HUES48 (cell line): ENCODE measurements around the gene PRDM4.
A peak's percentile ranks its signal among the peaks of the same experiment; 100 is the strongest.
"Not testable (repeated sequence)": the region's sequence is repeated elsewhere in the genome, so short reads cannot be mapped to it uniquely, and the experiment has no call there.

ENCODE experiments used
- H3K27ac ChIP-seq: one replicate; pipeline ENCODE4 v1.7.0; 2013; ENCODE audit warnings: low read depth, low read length, inconsistent platforms
- H3K27me3 ChIP-seq: 2 replicates; pipeline ENCODE4 v1.6.1; 2013; ENCODE audit warnings: mild to moderate bottlenecking, low read length; ENCODE audit not compliant: control insufficient read depth, insufficient read depth
- H3K36me3 ChIP-seq: 2 replicates; pipeline ENCODE4 v1.6.1; 2013; ENCODE audit warnings: low read length; ENCODE audit not compliant: control insufficient read depth, insufficient read depth
- H3K4me1 ChIP-seq: 2 replicates; pipeline ENCODE4 v1.6.1; 2013; ENCODE audit warnings: mild to moderate bottlenecking, low read length; ENCODE audit not compliant: control insufficient read depth, insufficient read depth
- H3K4me3 ChIP-seq: 2 replicates; pipeline ENCODE4 v1.5.1; 2013; ENCODE audit warnings: mild to moderate bottlenecking, low read depth, low read length
- H3K9ac ChIP-seq: 2 replicates; pipeline ENCODE4 v1.6.1; 2013; ENCODE audit warnings: mild to moderate bottlenecking, low read depth, low read length, moderate library complexity
- H3K9me3 ChIP-seq: 2 replicates; pipeline ENCODE4 v1.6.1; 2013; ENCODE audit warnings: low read length; ENCODE audit not compliant: control insufficient read depth, insufficient read depth

Gene PRDM4

DNA sequence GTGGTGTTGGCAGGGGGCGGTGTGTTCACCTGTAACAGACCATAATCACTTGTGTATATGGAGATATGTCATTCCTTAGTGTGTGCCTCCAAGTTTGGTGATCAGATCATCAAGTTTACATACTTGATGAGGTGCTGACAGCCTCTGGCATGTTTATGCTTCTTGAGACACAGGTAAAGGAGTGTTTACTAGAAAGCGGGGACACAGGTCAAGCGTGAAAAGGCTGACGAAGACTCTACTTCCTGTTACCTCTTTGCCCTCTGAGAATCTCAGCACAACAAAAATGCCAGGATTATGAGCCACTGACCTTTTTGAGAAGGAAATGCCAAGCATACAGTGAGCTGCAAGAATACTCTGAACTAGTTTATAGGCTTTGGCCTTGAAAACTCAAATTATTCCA is 29.6 kb downstream of the PRDM4 start:
- Histone ChIP-seq H3K36me3 (peaks cover 35% of the 10 kb centered on the region), H3K27ac (no peak overlapping the region), H3K4me1 (no peaks in the 10 kb centered on the region), H3K9me3 (no peaks in the 10 kb centered on the region), H3K27me3 (no peaks in the 10 kb centered on the region), H3K4me3 (no peak overlapping the region), H3K9ac (no peak overlapping the region)

DNA sequence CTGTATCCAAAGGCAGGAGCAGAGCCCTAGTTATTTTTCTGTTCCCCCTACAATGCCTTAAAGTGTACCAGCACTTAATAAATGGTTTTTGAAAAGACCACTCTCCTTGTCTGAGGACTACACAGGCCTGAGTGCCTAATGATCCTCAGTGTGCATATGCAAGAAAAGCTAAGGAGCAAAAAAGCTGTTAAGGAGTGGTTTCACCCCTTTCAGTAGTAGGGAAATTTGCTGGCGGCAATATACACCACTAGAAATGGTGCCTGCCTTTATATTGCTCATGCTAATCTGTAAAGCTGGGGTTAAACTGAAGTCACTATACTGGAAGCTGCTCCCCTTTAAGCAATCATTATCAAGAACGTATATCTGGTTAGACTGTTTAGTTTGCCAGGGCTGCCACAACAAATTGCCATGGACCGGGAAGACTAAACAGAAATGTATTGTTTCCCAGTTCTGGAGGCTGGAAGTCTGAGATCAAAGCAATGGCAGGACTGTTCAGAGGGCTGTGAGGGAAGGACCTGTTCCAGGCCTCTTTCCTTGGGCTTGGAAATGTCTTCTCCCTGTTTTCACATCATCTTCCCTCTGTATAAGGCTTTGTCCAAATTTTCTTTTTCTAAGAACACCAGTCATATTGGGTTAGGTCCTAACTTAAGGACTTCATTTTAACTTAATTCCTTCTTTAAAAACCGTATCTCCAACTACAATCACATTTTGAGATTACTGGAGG is 30.2 kb downstream of the PRDM4 start:
- H3K27ac ChIP-seq = no peak overlapping the region
- H3K9ac ChIP-seq = no peak overlapping the region
- no peaks in the 10 kb centered on the region for H3K4me1 ChIP-seq
- peaks cover 29% of the 10 kb centered on the region for H3K36me3 ChIP-seq
- no peaks in the 10 kb centered on the region for H3K27me3 ChIP-seq
- no peaks in the 10 kb centered on the region for H3K9me3 ChIP-seq
- H3K4me3 ChIP-seq = no peak overlapping the region

DNA sequence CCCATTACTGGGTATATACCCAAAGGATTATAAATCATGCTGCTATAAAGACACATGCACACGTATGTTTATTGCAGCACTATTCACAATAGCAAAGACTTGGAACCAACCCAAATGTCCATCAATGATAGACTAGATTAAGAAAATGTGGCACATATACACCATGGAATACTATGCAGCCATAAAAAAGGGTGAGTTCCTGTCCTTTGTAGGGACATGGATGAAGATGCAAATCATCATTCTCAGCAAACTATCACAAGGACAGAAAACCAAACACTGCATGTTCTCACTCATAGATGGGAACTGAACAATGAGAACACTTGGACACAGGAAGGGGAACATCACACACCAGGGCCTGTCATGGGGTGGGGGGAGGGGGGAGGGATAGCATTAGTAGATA is 33.2 kb downstream of the PRDM4 start:
- H3K4me1 ChIP-seq, H3K9ac ChIP-seq, H3K27ac ChIP-seq, H3K9me3 ChIP-seq, H3K36me3 ChIP-seq, H3K27me3 ChIP-seq, H3K4me3 ChIP-seq: not testable (repeated sequence)

DNA sequence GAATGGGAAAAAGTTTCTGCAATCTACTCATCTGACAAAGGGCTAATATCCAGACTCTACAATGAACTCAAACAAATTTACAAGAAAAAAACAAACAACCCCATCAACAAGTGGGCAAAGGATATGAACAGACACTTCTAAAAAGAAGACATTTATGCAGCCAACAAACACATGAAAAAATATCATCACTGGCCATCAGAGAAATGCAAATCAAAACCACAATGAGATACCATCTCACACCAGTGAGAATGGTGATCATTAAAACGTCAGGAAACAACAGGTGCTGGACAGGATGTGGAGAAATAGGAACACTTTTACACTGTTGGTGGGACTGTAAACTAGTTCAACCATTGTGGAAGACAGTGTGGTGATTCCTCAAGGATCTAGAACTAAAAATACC is 33.6 kb downstream of the PRDM4 start:
- H3K4me1 ChIP-seq, H3K4me3 ChIP-seq, H3K27me3 ChIP-seq, H3K27ac ChIP-seq, H3K36me3 ChIP-seq, H3K9ac ChIP-seq, H3K9me3 ChIP-seq: not testable (repeated sequence)

DNA sequence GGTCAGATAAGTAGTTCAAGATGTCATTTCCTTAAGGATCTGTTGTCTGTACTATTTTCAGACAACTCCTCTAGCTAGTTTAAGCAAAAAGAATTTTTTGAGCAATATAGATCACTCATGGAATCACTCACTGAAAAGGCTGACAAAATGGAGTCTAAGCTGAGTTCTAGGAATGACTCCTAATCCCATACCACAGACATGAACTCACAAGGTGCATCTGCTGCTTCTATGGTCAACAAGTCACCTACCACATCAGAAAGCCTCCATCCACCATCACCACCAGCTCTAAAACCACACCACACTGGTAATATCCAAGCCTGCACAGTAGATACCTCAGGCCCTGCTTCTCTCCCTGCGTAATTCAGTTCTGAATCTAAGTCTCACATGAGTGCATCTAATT is 42.3 kb downstream of the PRDM4 start:
- Histone ChIP-seq H3K9me3 (no peaks in the 10 kb centered on the region), H3K4me1 (no peaks in the 10 kb centered on the region), H3K27me3 (no peaks in the 10 kb centered on the region), H3K9ac (no peak overlapping the region), H3K4me3 (no peak overlapping the region), H3K36me3 (peaks cover 23% of the 10 kb centered on the region), H3K27ac (no peak overlapping the region)

DNA sequence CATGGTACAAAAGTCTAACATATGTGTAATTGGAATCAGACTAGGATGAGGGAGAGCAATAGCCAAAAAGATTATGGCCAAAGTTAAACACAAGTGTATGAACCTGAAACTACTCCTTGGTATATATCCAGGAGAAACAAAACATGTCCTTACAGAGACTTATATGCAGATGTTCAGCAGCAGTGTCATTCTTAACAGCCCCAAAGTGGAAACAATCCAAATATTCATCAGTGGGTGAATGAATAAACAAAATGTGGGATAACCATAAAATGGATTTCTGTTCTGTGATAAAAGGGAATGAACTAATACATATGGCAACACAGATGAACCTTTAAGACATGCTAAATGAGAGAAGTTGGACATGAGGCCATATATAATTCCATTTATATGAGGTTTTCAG is 45.2 kb downstream of the PRDM4 start:
- Histone ChIP-seq H3K36me3 (peaks cover 52% of the 10 kb centered on the region), H3K27me3 (no peaks in the 10 kb centered on the region), H3K27ac (no peak overlapping the region), H3K9ac (no peak overlapping the region), H3K4me1 (no peaks in the 10 kb centered on the region), H3K9me3 (no peaks in the 10 kb centered on the region), H3K4me3 (no peak overlapping the region)

DNA sequence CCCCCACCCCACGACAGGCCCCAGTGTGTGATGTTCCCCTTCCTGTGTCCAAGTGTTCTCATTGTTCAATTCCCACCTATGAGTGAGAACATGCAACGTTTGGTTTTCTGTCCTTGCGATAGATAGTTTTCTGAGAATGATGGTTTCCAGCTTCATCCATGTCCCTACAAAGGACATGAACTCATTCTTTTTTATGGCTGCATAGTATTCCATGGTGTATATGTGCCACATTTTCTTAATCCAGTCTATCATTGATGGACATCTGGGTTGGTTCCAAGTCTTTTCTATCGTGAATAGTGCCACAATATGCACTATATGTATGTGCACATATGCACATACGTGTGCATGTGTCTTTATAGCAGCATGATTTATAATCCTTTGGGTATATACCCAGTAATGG is 55.4 kb downstream of the PRDM4 start:
- H3K27ac ChIP-seq, H3K4me3 ChIP-seq, H3K4me1 ChIP-seq, H3K9me3 ChIP-seq, H3K27me3 ChIP-seq, H3K9ac ChIP-seq: not testable (repeated sequence)
- H3K36me3 ChIP-seq = peaks cover 81% of the 10 kb centered on the region

DNA sequence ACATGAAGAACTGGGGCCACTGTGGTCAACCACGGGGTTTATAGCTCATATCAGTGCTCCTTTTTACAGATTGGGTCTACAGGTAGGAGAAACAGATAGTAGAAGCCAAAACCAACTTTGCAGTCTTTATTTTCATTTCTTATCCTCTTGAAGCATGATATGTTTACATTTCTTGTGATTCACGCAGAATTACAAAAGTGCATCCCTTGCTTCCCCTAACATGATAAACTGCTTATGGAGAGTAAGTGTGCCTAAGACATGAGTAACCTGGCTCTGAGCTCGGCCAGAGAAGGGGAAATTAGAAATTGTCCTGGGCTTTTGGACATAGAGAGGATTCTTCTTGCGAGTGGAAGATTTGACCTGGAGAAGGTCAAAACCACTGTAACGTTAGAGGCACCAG is 56.9 kb downstream of the PRDM4 start:
- Histone ChIP-seq H3K36me3 (peaks cover 81% of the 10 kb centered on the region), H3K9me3 (no peaks in the 10 kb centered on the region), H3K9ac (no peak overlapping the region), H3K27ac (no peak overlapping the region), H3K4me3 (no peak overlapping the region), H3K4me1 (no peaks in the 10 kb centered on the region), H3K27me3 (no peaks in the 10 kb centered on the region)

DNA sequence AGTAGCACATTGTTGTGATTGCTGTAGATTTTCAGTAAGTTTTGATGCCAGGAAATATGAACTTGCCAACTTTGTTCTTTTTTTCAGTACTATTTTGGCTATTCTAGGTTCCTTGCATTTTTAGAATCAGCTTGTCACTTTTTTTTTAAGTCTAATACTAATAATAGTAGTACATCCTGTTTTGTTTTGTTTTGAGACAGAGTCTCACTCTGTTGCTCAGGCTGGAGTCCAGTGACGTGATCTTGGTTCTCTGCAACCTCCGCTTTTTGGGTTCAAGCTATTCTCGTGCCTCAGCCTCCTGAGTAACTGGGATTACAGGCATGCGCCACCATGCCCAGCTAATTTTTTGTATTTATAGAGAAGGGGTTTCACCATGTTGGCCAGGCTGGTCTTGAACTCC is 58.8 kb downstream of the PRDM4 start:
- Histone ChIP-seq H3K9me3 (no peaks in the 10 kb centered on the region), H3K9ac (no peak overlapping the region), H3K4me3 (no peak overlapping the region), H3K27ac (no peak overlapping the region), H3K27me3 (no peaks in the 10 kb centered on the region), H3K36me3 (peaks cover 85% of the 10 kb centered on the region), H3K4me1 (no peaks in the 10 kb centered on the region)

DNA sequence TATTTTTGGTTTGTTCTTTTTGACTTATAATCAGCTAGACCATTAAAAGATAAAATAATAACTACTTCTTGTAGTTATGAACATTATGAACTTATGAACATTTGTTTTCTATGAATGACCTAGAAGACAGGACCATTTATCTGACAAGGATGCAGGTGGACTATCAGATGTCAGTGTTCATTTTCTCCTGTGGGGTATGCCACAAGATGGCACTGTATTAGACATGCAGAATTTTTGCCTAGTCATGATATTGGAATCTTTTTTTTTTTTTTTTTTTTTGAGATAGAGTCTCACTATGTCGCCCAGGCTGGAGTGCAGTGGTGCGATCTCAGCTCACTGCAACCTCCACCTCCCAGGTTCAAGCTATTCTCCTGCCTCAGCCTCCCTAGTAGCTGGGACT is 65.2 kb downstream of the PRDM4 start:
- not testable (repeated sequence) for H3K27ac ChIP-seq, H3K4me3 ChIP-seq, H3K9me3 ChIP-seq, H3K27me3 ChIP-seq, H3K4me1 ChIP-seq, H3K9ac ChIP-seq
- peaks cover 97% of the 10 kb centered on the region for H3K36me3 ChIP-seq

DNA sequence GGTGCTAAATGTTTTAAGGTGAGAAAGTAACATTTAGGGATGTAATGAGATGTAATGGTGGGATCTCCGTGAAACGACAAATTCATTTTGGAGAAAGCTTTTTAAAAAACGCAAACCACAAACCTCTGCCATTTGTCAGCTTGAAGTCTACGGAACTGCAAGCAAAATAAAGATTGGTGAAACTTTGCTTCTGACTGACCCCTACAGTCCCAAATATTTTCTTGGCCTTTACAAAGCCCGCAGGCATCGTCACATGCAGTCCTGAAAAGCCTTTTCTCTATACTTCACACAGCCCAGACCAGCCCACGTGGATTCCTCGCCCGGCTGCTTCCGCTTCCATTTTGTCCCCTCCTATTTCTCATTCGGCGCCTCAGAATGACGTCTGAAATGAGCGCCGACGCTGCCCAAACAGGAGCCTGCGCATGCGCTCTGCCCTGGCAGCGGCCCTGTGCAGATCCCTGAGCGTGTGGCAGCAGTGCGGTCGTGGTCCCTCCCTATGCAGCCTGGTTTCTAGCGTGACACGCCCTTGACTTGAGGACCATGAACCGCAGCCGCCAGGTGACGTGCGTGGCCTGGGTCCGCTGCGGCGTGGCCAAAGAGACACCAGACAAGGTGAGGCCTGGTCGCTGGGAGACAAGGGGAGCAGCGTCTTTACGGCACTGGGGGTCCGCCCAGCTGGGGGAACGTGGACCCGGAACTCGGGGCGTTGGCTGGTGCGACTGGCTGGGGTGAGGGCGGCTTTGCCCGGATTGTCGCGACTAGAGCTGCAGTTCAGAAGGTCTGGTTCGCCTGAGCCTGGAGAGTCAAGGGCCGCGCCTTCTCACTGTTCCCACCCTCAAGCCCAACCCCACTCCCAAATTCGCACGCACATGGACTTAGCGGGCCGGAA is 75.3 kb downstream of the PRDM4 start, which contains the start of gene PWP1:
Gene PWP1 (plus strand): TSS at position 440 of the 889 bp plus-strand sequence. CDS start 101 bp downstream, at position 541.
- Histone ChIP-seq H3K4me3 (peak within 1 kb of the TSS; percentile 95), H3K9ac (peak within 1 kb of the TSS; percentile 98), H3K9me3 (no peaks in the 10 kb centered on the region), H3K27ac (peak within 1 kb of the TSS; percentile 97), H3K4me1 (0 out of 2 replicates have a peak, but pooled peaks cover 7% of the 10 kb centered on the region), H3K27me3 (no peaks in the 10 kb centered on the region), H3K36me3 (peaks cover 26% of the 10 kb centered on the region)
